ENCODE measurements around the gene PLLP. TPM values are rescaled to one million over a fixed set of nuclear protein-coding genes. Genes with fewer than 3 reads are reported as not detected.

Gene PLLP
- total RNA-seq, 1 experiment from 2014 or later: 3.1 TPM

- Histone ChIP-seq H3K9me3 (ENCODE audit: control insufficient read depth in 1 of 2, insufficient read depth in 1 of 2, low read depth in 1 of 2, low read length in 2 of 2) (no peaks in the 10 kb centered on the region), H3K9ac (ENCODE audit: low read length) (no peak overlapping the region), H4K20me1 (ENCODE audit: insufficient read depth) (no peaks in the 10 kb centered on the region), H3K4me1 (ENCODE audit: control insufficient read depth in 1 of 2, insufficient read depth in 2 of 2, low read length in 2 of 2) (peaks cover 5 to 14% of the 10 kb centered on the region in 2 experiments; a peak in 3 of 4 replicates), H3K27ac (ENCODE audit: low read depth, low read length) (peak overlapping the region; percentile 2; the same call in 1 of the 2 replicates), H3K36me3 (ENCODE audit: control insufficient read depth in 1 of 2, insufficient read depth in 2 of 2, low read length in 2 of 2) (no peaks in the 10 kb centered on the region), H3K9me2 (ENCODE audit: insufficient read depth) (no peaks in the 10 kb centered on the region), H2AFZ (ENCODE audit: low read depth, low read length, poor library complexity, severe bottlenecking) (no peak overlapping the region), H3K79me2 (ENCODE audit: insufficient read depth, low read length) (no peaks in the 10 kb centered on the region), H3K4me3 (replicated peaks in 1 of 2; ENCODE audit: low read depth in 1 of 2, low read length in 2 of 2) (no peak overlapping the region), H3K27me3 (ENCODE audit: insufficient read depth, low read length) (no peaks in the 10 kb centered on the region; the same call in 1 of the 2 replicates), H3K4me2 (ENCODE audit: low read length) (peak overlapping the region; percentile 50)
- intact Hi-C loops (cut with micrococcal nuclease): no loop called here
- ATAC-seq (peak; percentile 30; the same call in 1 of the 2 replicates), DNase-seq (ENCODE audit: low read depth, low spot score) (peak; percentile 75)
- CTCF ChIA-PET: interaction anchor here (1.2 to 1.6 kb wide), 2 partner anchors 75 to 101 kb away, joined by 3 to 11 read pairs; no protein-coding TSS in a partner anchor
- RAD21 ChIA-PET (ENCODE audit: low non-redundant PET in 1 of 2, low total read pairs in 2 of 2, uncharacterized antibody in 2 of 2, unreplicated experiment in 2 of 2): no interaction called here
- POLR2A ChIA-PET: interaction anchor here (0.7 to 1.4 kb wide), 4 partner anchors 8 to 101 kb away, joined by 3 read pairs; no protein-coding TSS in a partner anchor
- no TSS peak for BruUV-seq (replicated peaks)
- TF ChIP-seq CEBPB (IDR thresholded peaks at IDR 0.05; ENCODE audit: low read depth): peak; percentile 95
- TF ChIP-seq TCF7L2 (IDR thresholded peaks at IDR 0.05; ENCODE audit: borderline replicate concordance, extremely low read depth, insufficient read depth, insufficient read length): peak; percentile 69
- TF ChIP-seq JUND (IDR thresholded peaks at IDR 0.05): peak; percentile 94
- peak; percentile 91 for TF ChIP-seq FOSL1 (IDR thresholded peaks at IDR 0.05; ENCODE audit: low read depth)
- no peak for TF ChIP-seq EGR1 (IDR thresholded peaks at IDR 0.05; ENCODE audit: low read depth)
- no peak for TF ChIP-seq ATF3 (IDR thresholded peaks at IDR 0.05)
- TF ChIP-seq SP1 (IDR thresholded peaks at IDR 0.05; ENCODE audit: low read depth): peak; percentile 85
- peak; percentile 50; the same call in 1 of the 2 replicates for TF ChIP-seq POLR2AphosphoS5 (IDR thresholded peaks at IDR 0.05; ENCODE audit: low read depth, low read length)
- 0 out of 2 replicates have a peak, but pooled peaks have one; percentile 56 for TF ChIP-seq CBX3 (IDR thresholded peaks at IDR 0.05; ENCODE audit: low read depth)
These were observed 32.0 kb upstream of the PLLP start for GRCh38 chr16:57316390-57317017.

GRCh38 chr16:57315416-57315815 is 30.9 kb upstream of the PLLP start:
- POLR2A ChIA-PET: no interaction called here
- DNase-seq (ENCODE audit: low read depth, low spot score): no peak
- Histone ChIP-seq H4K20me1 (ENCODE audit: insufficient read depth) (no peaks in the 10 kb centered on the region), H2AFZ (ENCODE audit: low read depth, low read length, poor library complexity, severe bottlenecking) (no peak overlapping the region), H3K4me3 (replicated peaks in 1 of 2; ENCODE audit: low read depth in 1 of 2, low read length in 2 of 2) (no peak overlapping the region), H3K27ac (ENCODE audit: low read depth, low read length) (no peak overlapping the region), H3K4me2 (ENCODE audit: low read length) (no peak overlapping the region), H3K4me1 (ENCODE audit: control insufficient read depth in 1 of 2, insufficient read depth in 2 of 2, low read length in 2 of 2) (peaks cover 5 to 14% of the 10 kb centered on the region in 2 experiments; a peak in 3 of 4 replicates), H3K9me3 (ENCODE audit: control insufficient read depth in 1 of 2, insufficient read depth in 1 of 2, low read depth in 1 of 2, low read length in 2 of 2) (no peaks in the 10 kb centered on the region), H3K79me2 (ENCODE audit: insufficient read depth, low read length) (no peaks in the 10 kb centered on the region), H3K36me3 (ENCODE audit: control insufficient read depth in 1 of 2, insufficient read depth in 2 of 2, low read length in 2 of 2) (no peaks in the 10 kb centered on the region), H3K9me2 (ENCODE audit: insufficient read depth) (no peaks in the 10 kb centered on the region), H3K9ac (ENCODE audit: low read length) (no peak overlapping the region), H3K27me3 (ENCODE audit: insufficient read depth, low read length) (no peaks in the 10 kb centered on the region; the same call in 1 of the 2 replicates)
- TF ChIP-seq CBX3 (IDR thresholded peaks at IDR 0.05; ENCODE audit: low read depth) (no peak), CTCF (IDR thresholded peaks at IDR 0.05 in 2 of 3, conservative IDR thresholded peaks at IDR 0.05 in 1 of 3; ENCODE audit: borderline replicate concordance in 1 of 3, insufficient read depth in 1 of 3, low read depth in 2 of 3, low read length in 2 of 3) (no peak), JUND (IDR thresholded peaks at IDR 0.05) (no peak), EZH2phosphoT487 (IDR thresholded peaks at IDR 0.05; ENCODE audit: borderline replicate concordance) (no peak), POLR2AphosphoS5 (IDR thresholded peaks at IDR 0.05; ENCODE audit: low read depth, low read length) (no peak)
- intact Hi-C loops (cut with micrococcal nuclease): no loop called here
- CTCF ChIA-PET: no interaction called here
- BruUV-seq (replicated peaks): no TSS peak
- RAD21 ChIA-PET (ENCODE audit: low non-redundant PET in 1 of 2, low total read pairs in 2 of 2, uncharacterized antibody in 2 of 2, unreplicated experiment in 2 of 2): no interaction called here
- no peak for ATAC-seq
